HG02610 (cell line): Measurements from ENCODE around the gene TMBIM4.
"Not testable (repeated sequence)": the region's sequence is repeated elsewhere in the genome, so short reads cannot be mapped to it uniquely, and the experiment has no call there.

Source experiments
- ATAC-seq: cut with Tn5 transposase; IDR thresholded peaks from one replicate; pipeline ENCODE4 v1.9.1; 2021; ENCODE audit warnings: mild to moderate bottlenecking, moderate library complexity; ENCODE audit not compliant: unreplicated experiment

Gene TMBIM4

GRCh38 chr12:66187036-66187435 is 17.2 kb upstream of the TMBIM4 start:
- no peak for ATAC-seq

GRCh38 chr12:66184822-66185221 is 15.0 kb upstream of the TMBIM4 start:
- not testable (repeated sequence) for ATAC-seq

GRCh38 chr12:66182956-66183355 is 13.2 kb upstream of the TMBIM4 start:
- no peak for ATAC-seq

GRCh38 chr12:66176105-66176900 is 6.5 kb upstream of the TMBIM4 start:
- no peak for ATAC-seq

GRCh38 chr12:66174391-66175325 is 4.9 kb upstream of the TMBIM4 start:
- not testable (repeated sequence) for ATAC-seq

- no peak for ATAC-seq
Observed at GRCh38 chr12:66170606-66171005, 810 bp upstream of the TMBIM4 start.

- no peak for ATAC-seq
Observed at GRCh38 chr12:66168410-66168809, 1.4 kb downstream of the TMBIM4 start.

GRCh38 chr12:66166561-66166960 is 3.2 kb downstream of the TMBIM4 start:
- no peak for ATAC-seq

GRCh38 chr12:66165141-66165540 is 4.7 kb downstream of the TMBIM4 start:
- ATAC-seq = no peak

- no peak for ATAC-seq
Observed at GRCh38 chr12:66164349-66164821, 5.4 kb downstream of the TMBIM4 start.

GRCh38 chr12:66163289-66163688 is 6.5 kb downstream of the TMBIM4 start:
- no peak for ATAC-seq

GRCh38 chr12:66162701-66163100 is 7.1 kb downstream of the TMBIM4 start:
- ATAC-seq = no peak

- ATAC-seq = no peak
Observed at GRCh38 chr12:66160704-66161103, 9.1 kb downstream of the TMBIM4 start.

- no peak for ATAC-seq
Observed at GRCh38 chr12:66159123-66159522, 10.7 kb downstream of the TMBIM4 start.

- ATAC-seq = no peak
Observed at GRCh38 chr12:66156654-66157053, 13.1 kb downstream of the TMBIM4 start.

GRCh38 chr12:66154776-66155175 is 15.0 kb downstream of the TMBIM4 start:
- ATAC-seq = no peak

- ATAC-seq = no peak
Observed at GRCh38 chr12:66152732-66153131, 17.1 kb downstream of the TMBIM4 start.

GRCh38 chr12:66149702-66150398 is 19.9 kb downstream of the TMBIM4 start:
- no peak for ATAC-seq

- ATAC-seq = no peak
Observed at GRCh38 chr12:66144791-66145754, 24.7 kb downstream of the TMBIM4 start.

- ATAC-seq = no peak
Observed at GRCh38 chr12:66143868-66144267, 25.9 kb downstream of the TMBIM4 start.
